ENCODE results near the gene BMPR1B. TPM values are rescaled to one million over a fixed set of nuclear protein-coding genes. Genes with fewer than 3 reads are reported as not detected.

Gene BMPR1B
- total and polyA plus RNA-seq, 2 of the 8 experiments (the other 6 are each of a cell fraction or from before 2014, with no cell fraction given): 0.14 to 1.1 TPM

DNA sequence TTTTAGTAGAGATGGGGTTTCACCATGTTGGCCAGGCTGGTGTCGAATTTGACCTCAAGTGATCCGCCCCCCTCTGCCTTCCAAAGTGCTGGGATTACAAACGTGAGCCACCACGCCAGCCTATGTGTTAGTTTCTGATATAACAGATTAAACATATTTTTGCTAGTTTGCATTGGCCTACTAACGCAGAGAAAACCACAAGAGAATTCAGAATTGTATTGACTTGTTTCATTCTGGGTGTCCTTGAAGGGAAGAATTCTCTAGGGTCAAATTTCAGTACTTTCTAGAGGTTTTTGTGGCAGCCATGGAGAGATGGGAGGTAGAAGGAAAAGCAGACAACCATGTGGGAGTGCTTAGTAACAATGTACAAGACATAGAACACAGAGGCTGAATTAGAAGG, 46.1 kb upstream of the BMPR1B start:
- Histone ChIP-seq H3K79me2 (ENCODE audit: control insufficient read depth in 1 of 2, insufficient read depth in 2 of 2, low read length in 2 of 2) (no peaks in the 10 kb centered on the region), H3K4me2 (ENCODE audit: insufficient read depth in 1 of 2, low read depth in 2 of 2, low read length in 2 of 2) (no peak overlapping the region), H3K4me3 (ENCODE audit: extremely low read depth in 1 of 4, insufficient read depth in 2 of 4, low read depth in 3 of 4, low read length in 4 of 4) (no peak overlapping the region), H3K36me3 (ENCODE audit: control insufficient read depth in 2 of 4, insufficient read depth in 4 of 4, low read length in 3 of 4) (no peaks in the 10 kb centered on the region), H3K18ac (ENCODE audit: extremely low read depth, low read length) (no peak overlapping the region), H4K8ac (ENCODE audit: extremely low read depth, insufficient read depth, low read length) (no peak overlapping the region), H4K91ac (replicated peaks; ENCODE audit: insufficient read length, low read length) (no peak overlapping the region), H2AFZ (ENCODE audit: low read length) (peak overlapping the region; percentile 56; the same call in 1 of the 2 replicates), H3K9ac (replicated peaks in 1 of 4; ENCODE audit: extremely low read depth in 1 of 4, low read depth in 3 of 4, low read length in 3 of 4) (no peak overlapping the region), H3K27ac (ENCODE audit: low read depth, low read length) (no peak overlapping the region), H3K4ac (replicated peaks; ENCODE audit: insufficient read length, low read depth, low read length) (no peak overlapping the region), H2BK15ac (ENCODE audit: low read length) (no peak overlapping the region), H4K5ac (ENCODE audit: insufficient read length, low read depth, low read length) (no peak overlapping the region), H3K4me1 (replicated peaks in 1 of 4; ENCODE audit: control insufficient read depth in 3 of 4, insufficient read depth in 4 of 4, low read length in 3 of 4) (peaks cover 0 to 3% (median 0%) of the 10 kb centered on the region in 4 experiments; a peak in 1 of 7 replicates), H2AK5ac (ENCODE audit: low read depth, low read length) (no peak overlapping the region), H3K23me2 (ENCODE audit: low read depth, low read length) (no peaks in the 10 kb centered on the region), H2BK120ac (replicated peaks; ENCODE audit: low read depth, low read length) (no peak overlapping the region), H3K79me1 (ENCODE audit: low read depth, low read length) (no peaks in the 10 kb centered on the region), H2BK20ac (ENCODE audit: low read length) (no peak overlapping the region), H3K14ac (ENCODE audit: insufficient read length) (no peak overlapping the region), H3K56ac (replicated peaks; ENCODE audit: insufficient read length, low read depth, low read length) (no peak overlapping the region), H4K20me1 (replicated peaks in 1 of 2; ENCODE audit: control insufficient read depth in 1 of 2, insufficient read depth in 2 of 2, low read length in 2 of 2) (no peaks in the 10 kb centered on the region), H3K9me3 (ENCODE audit: insufficient read depth in 2 of 2, low read depth in 1 of 2, low read length in 1 of 2) (no peaks in the 10 kb centered on the region), H3K27me3 (replicated peaks in 1 of 4; ENCODE audit: control insufficient read depth in 3 of 4, extremely low read depth in 1 of 4, insufficient read depth in 3 of 4, low read length in 3 of 4) (no peaks in the 10 kb centered on the region), H2BK5ac (ENCODE audit: low read depth, low read length) (no peak overlapping the region), H2BK12ac (ENCODE audit: low read depth, low read length) (no peak overlapping the region), H3K23ac (ENCODE audit: insufficient read length) (no peak overlapping the region)
- FAIRE-seq (no peak), DNase-seq (ENCODE audit: low read depth in 1 of 2, low spot score in 2 of 2) (no peak)
- TF ChIP-seq GABPA (IDR thresholded peaks at IDR 0.05; ENCODE audit: borderline replicate concordance, insufficient read depth, low read length) (no peak), CHD2 (IDR thresholded peaks at IDR 0.05; ENCODE audit: low read length) (no peak), BCL11A (IDR thresholded peaks at IDR 0.05; ENCODE audit: low read depth in 2 of 2, low read length in 2 of 2) (no peak), JUND (IDR thresholded peaks at IDR 0.05; ENCODE audit: low read length) (no peak), TCF12 (IDR thresholded peaks at IDR 0.05; ENCODE audit: low read depth, low read length) (no peak)
- TF ChIP-seq, protein P1, sequence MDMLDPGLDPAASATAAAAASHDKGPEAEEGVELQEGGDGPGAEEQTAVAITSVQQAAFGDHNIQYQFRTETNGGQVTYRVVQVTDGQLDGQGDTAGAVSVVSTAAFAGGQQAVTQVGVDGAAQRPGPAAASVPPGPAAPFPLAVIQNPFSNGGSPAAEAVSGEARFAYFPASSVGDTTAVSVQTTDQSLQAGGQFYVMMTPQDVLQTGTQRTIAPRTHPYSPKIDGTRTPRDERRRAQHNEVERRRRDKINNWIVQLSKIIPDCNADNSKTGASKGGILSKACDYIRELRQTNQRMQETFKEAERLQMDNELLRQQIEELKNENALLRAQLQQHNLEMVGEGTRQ (IDR thresholded peaks at IDR 0.05; ENCODE audit: low read length): no peak
- ChIA-PET CTCF (ENCODE audit: partially characterized antibody) (no interaction called here), POLR2A (ENCODE audit: partially characterized antibody) (no interaction called here)
- 91% methylated on average over 5 of the region's 5 CpGs; no CpG with 5 or more reads in 1 of the 2 experiments for WGBS, 2 experiments (ENCODE audit: extremely low coverage in 1 of 2, insufficient coverage in 1 of 2, insufficient read length in 1 of 2, insufficient replicate concordance in 2 of 2, low coverage in 1 of 2, low lambda C conversion rate in 2 of 2, missing lambda C conversion rate in 1 of 2)

All from H1 (cell line).